D341Med (cell line): ENCODE data around the gene FUNDC2.

Experiments
- DNase-seq: peaks from one replicate; pipeline ENCODE4 v3.0.0; 2012; ENCODE audit warnings: low spot score

FUNDC2 gene

DNA sequence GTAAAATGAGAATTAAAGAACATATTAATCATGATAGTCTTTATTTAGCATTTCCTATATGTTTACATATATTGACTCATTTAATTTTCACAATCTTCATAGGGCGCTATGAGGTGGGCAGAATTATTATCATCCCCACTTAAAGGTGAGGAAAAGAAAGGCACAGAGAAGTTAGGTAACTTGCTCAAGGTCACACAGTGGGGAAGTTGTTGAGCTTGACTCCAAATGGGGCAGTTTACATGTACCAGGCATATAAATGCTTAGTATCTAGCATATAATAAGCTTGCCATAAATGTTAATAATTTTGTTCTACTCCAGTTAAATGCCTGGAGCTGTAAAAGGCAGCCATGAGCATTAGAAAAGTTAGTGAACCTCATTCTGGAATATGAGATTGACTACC is 42.8 kb downstream of the FUNDC2 start:
- DNase-seq = no peak

DNA sequence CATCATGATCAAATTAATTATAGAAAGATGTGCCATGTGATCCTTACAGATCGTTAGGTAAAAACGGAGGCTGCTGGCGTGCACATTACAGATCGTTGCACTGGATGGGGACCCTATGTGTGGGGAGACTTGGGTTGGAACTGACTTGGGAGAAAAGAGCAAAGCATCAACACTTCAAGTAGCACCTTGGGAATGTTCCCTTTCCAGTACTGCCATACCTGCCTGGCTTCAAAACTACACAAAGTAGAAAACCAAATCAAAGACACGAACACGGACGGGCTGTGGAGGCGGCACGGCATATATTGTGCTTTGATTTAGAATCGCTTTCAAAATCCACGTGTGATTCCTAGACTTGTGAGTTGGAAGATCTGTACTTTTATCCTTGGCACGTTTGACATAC is 43.4 kb downstream of the FUNDC2 start:
- no peak for DNase-seq

DNA sequence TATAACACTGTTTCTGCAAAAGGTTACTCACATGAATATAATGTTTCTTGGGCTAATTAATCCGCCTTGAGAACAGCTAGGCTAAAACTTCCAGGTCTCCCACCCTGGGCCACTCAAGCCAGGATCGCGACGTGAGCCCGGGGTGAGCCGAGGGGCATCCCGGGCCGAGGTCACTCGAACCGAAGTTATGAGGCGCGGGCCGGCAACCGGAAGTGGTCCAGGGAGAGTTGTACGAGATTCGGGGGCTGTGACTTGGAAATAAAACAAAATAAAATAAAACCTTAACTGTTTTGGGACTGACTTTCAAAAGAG is 44.0 kb downstream of the FUNDC2 start:
- DNase-seq = peak; percentile 55

DNA sequence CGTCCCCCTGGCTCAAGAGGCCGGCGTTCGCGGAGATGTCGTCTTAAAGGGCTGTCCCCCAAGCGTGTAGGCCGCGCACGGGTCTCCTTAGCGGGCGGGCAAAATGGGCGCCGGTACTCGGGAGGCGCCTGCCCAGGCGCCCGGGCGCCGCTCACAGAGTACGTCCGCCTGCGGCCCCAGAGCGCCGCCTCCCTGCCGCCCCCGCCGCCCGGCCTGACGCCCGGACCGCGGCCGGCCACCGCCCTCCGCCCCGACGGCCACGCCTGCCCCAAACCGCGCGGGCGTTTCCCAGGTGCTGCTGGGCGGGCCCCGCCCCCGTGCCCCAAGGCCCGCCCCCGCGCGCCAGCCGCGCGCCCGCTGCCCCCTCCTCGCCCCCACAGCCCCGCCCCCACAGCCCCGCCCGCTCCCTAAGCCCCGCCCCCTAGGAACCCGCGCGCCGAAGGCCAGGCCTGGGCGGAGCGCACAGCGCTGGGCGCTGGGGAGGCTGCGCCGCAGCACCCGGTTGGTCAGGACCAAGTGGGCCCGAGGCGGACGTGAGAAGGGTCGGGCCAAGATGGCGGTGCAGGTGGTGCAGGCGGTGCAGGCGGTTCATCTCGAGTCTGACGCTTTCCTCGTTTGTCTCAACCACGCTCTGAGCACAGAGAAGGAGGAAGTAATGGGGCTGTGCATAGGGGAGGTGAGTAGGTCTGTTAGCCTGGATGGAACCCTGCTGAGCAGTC is 44.5 kb downstream of the FUNDC2 start, which contains the start of the genes BRCC3, CMC4 and MTCP1:
Gene BRCC3, plus strand, starts transcription at position 534 of the 719 bp plus-strand sequence. Its CDS starts 20 bp downstream, at position 554.
Gene CMC4, minus strand, starts transcription at position 162 of the 719 bp plus-strand sequence. CDS start 7,113 bp downstream, outside the sequence.
Gene MTCP1, minus strand, starts transcription at position 162 of the 719 bp plus-strand sequence. CDS start 5,126 bp downstream, outside the sequence.
- DNase-seq = peak; percentile 95

DNA sequence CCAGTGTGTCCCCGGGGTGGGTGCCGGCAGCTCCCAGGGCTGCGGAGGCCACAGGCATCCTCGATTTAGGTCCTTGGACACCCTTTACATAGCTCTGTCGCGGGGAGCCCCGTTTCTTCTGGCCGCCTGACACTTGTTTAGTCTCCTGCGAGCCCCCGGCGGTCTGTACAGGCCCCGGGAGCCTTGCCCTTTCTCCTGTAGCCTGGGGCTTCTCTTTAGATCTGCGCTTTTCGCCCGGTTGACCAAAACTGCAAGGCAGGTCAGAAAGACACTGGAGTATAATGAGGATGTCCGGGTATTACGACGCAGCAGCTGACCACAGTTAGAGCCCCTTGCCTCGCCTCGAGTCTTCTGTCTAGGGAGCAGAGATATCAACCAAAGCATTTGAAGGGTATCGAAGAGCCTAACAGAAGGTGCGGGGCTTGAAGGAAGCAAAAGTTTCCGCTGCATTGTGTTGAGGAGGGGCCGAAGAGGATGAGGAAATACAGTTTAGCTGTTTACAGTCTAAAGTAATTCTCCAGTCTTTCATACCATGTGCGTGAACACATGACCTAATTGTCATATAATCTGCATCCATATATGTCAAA is 45.1 kb downstream of the FUNDC2 start:
- no peak for DNase-seq

DNA sequence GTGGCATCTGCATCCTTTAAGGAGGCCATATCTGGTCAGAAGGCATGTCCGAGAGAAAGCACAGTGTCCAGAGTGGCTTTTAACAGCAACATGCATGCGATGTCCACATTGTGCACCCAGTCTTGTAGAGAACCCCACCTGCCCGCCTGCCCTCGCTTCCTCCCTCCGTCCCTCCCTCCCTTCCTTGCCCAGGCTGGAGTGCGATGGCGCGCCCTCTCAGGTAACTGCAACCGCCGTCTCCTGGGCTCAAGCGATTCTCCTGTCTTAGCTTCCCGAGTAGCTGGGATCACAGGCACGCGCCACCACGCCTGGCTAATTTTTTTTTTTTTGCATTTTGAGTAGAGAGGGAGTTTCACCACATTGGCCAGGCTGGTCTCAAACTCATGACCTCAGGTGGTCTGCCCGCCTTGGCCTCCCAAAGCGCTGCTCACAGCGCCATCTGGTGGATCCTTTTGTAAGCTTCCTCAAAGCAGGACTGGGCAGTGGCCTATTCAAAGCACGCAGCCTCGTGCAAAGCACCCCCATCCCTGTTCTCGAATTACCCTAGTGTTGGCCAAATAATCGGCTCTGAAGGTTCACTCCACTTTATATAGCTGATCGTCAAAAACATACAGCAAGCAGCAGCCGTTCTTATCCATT is 59.7 kb downstream of the FUNDC2 start:
- DNase-seq = peak; percentile 43

DNA sequence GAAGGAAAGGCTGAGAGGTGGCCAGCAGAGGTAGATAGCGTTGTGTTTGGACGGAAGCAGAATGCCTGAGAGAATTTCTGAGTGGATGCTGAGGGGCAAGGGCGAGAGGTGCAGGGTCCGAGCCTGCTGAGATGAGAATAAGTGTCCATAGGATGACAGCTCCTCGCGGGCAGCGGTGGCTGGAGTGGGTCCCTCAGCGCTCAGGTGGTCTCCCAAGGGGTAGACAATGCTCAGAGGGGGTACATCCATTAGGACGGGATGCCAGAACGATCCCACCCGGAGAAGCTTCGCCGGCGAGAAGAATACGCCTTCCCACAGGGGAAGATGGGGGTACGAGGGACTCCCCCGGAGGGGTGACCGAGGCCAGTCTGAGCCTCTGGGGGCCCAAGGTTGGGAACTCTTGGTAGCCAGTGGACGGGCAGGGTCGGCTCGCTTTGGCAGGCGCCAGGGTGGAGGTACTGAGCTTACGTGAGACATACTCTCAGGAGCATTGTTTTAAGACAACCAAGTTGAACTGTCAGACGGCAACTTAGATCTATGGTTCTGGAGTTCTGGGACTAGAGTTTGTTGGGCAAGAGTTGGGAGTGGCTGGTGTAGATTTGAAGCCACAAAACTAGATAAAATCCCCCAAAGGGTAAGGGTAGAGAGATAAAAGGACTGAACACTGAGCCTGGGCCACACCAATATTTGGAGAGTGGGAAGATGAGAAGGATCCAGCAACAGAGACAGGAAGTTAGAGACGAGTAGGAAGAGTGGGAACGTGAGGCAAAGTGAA is 60.5 kb downstream of the FUNDC2 start:
- DNase-seq = no peak

DNA sequence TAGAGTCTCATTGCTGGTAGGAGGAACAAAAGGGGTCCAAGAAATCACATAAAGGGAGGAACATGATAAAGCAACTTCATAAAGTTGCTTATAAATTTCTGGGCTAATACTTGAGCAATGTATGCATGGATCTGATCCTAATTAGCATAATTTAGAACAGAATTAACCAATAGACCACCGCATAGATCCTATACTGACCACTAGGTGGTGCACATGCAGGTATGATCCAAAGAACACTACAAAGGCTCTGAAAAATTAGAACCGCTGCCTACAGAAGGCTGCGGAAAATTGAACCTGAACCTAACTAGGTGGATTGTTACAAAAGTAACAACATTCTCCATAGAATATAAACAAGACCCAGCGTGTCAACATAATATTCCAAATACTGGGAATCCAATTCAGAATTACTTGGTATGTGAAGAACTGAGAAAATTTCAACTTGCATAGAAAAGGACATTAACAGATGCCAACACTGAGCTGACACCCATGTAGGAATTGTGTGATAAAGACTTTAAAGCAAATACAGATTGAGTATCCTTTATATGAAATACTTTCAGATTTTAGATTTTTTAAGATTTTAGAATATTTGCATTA is 67.9 kb downstream of the FUNDC2 start:
- DNase-seq = peak; percentile 38

DNA sequence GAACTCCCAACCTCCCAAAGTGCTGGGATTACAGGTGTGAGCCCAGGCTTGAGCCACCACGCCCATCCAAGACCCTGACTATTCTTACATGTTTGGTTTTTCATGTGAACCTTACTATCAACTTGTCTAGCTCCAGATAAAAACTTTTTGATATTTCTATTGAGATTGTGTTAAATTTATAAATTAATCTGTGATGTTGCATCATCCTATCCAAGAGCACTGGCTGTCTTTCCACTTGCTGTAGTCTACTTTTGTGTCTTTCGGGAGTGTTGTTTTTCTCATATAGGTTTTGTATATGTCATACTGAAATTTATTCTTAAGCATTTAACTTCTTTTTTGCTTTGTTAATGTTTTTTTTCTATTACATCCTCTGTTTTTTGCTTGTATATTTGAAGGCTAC is 79.3 kb downstream of the FUNDC2 start:
- no peak for DNase-seq

DNA sequence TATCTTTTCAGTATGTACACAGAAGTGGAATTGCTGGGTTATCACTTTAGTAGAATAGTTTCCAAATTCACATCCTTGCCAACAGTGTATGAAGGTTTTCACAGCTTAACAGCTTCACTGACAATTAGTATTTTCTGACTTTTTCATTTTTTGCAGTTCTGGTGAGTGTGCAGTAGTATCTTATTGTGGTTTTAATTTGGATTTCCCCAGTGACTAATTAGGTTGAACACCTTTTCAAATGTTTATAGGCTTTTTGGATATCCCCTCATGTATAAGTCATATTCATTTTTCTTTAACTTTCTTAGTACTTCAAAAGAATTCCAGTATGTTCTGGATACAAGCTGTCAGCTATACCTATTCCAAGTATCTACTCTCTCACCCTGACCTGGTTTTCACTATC is 81.8 kb downstream of the FUNDC2 start:
- DNase-seq = no peak
